Small intestine (tissue), 7 donors: Measurements from ENCODE around the gene TAP1. TPM values are rescaled to one million over a fixed set of nuclear protein-coding genes. Genes with fewer than 3 reads are reported as not detected.
A peak's percentile ranks its signal among the peaks of the same experiment; 100 is the strongest.

ENCODE experiments used
- DNase-seq, 2 donors: peaks; one replicate each; pipeline versions ENCODE4 v3.0.0 to v3.0.0-alpha.2; 2013
- FAIRE-seq: peaks from 2 replicates; lab custom pipeline; 2012; peaks lifted over from hg19 to GRCh38; lab: Jason Lieb, UNC
- H3K27ac ChIP-seq, 3 donors: one replicate each; pipeline ENCODE4 v1.5.1; 2013; ENCODE audit warnings: low read length in 2 of 3, mild to moderate bottlenecking in 2 of 3, control low read depth in 1 of 3, inconsistent platforms in 1 of 3, low read depth in 1 of 3, moderate library complexity in 1 of 3
- H3K27me3 ChIP-seq, 3 donors: one replicate each; pipeline ENCODE4 v1.6.1; 2013; ENCODE audit warnings: low read length in 3 of 3, inconsistent platforms in 1 of 3; ENCODE audit not compliant: control insufficient read depth in 3 of 3, insufficient read depth in 3 of 3
- H3K36me3 ChIP-seq, 3 donors: one replicate each; pipeline ENCODE4 v1.6.1; 2013; ENCODE audit warnings: low read length in 3 of 3, inconsistent platforms in 1 of 3, low read depth in 1 of 3, mild to moderate bottlenecking in 1 of 3, moderate library complexity in 1 of 3; ENCODE audit not compliant: control insufficient read depth in 3 of 3, insufficient read depth in 2 of 3
- H3K4me1 ChIP-seq, 3 donors: one replicate each; pipeline ENCODE4 v1.6.1; 2013; ENCODE audit warnings: low read length in 2 of 3, inconsistent platforms in 1 of 3, low read depth in 1 of 3, mild to moderate bottlenecking in 1 of 3, moderate library complexity in 1 of 3; ENCODE audit not compliant: control insufficient read depth in 3 of 3, insufficient read depth in 2 of 3
- H3K4me3 ChIP-seq, 3 donors: one replicate each; pipeline ENCODE4 v1.5.1; 2013; ENCODE audit warnings: low read length in 3 of 3, control low read depth in 1 of 3, inconsistent platforms in 1 of 3, low read depth in 1 of 3, mild to moderate bottlenecking in 1 of 3, moderate library complexity in 1 of 3
- H3K9me3 ChIP-seq, 2 donors: one replicate each; pipeline ENCODE4 v1.6.1; 2013; ENCODE audit warnings: low read depth in 1 of 2, low read length in 1 of 2; ENCODE audit not compliant: control insufficient read depth in 2 of 2, insufficient read depth in 1 of 2
- WGBS, 3 donors: extraction: QIAGEN DNeasy Blood & Tissue Kit; methylation state at CpG; one replicate each; pipeline ENCODE4 v1.1.7; 2013; 5-methylcytosine and 5-hydroxymethylcytosine counted together
- polyA plus RNA-seq, 4 donors: library from polyadenylated mRNA; stranded (reverse) in 3 of 4; unstranded in 1 of 4; fragments of 200-250 nt in 3 of 4; fragments of 120-200 nt in 1 of 4; gene quantifications; one replicate each; pipeline versions ENCODE4 v1.2.1 to v1.2.3, GENCODE V29; 2013
- donor health status: healthy with polysubstance abuse.
- donor health status: control.
- donor health status: control.
- donor health status: Bipolar disorder and iron deficiency.
- donor health status: healthy.

TAP1 gene
- polyA plus RNA-seq, 4 donors: 20.2 to 157 (median 92.1) TPM

GRCh38 chr6:32833664-32834063 lies 19.8 kb downstream of the TAP1 start:
- Histone ChIP-seq H3K27ac (no peak overlapping the region), H3K4me1 (peaks cover 0 to 5% (median 2%) of the 10 kb centered on the region in 3 donors), H3K36me3 (peaks cover 10 to 39% (median 29%) of the 10 kb centered on the region in 3 donors), H3K9me3 (no peaks in the 10 kb centered on the region), H3K4me3 (no peak overlapping the region), H3K27me3 (no peaks in the 10 kb centered on the region)
- DNase-seq (no peak), FAIRE-seq (no peak)
- WGBS, 3 donors: 81 to 87% (median 84%) methylated on average over 5 of the region's 5 CpGs

DNA sequence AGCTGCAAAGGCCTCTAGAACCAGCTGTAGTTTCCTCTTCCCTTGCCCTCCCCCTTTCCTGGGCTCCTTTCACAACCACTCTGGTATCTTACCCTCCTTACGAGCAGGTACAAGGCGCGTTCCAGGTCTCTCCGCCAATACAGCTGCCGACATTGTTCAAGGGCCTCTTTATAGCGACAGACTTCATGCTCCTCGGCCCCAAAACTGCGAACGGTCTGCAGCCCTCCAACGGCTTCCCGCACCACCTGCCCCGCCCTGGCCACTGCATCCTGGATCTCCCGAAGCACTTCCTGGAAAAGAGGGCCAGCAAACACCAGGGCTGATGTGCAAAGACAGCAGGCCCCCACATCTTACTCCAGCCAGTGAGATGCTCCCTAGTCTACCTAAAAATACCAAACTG lies 21.0 kb downstream of the TAP1 start:
- peaks cover 13 to 40% (median 31%) of the 10 kb centered on the region in 3 donors for H3K36me3 ChIP-seq
- no peak for DNase-seq
- H3K4me1 ChIP-seq: peaks cover 0 to 2% (median under 1%) of the 10 kb centered on the region in 3 donors
- no peak overlapping the region for H3K4me3 ChIP-seq
- H3K27me3 ChIP-seq: no peaks in the 10 kb centered on the region
- no peak overlapping the region for H3K27ac ChIP-seq
- 84 to 91% (median 85%) methylated on average over 13 of the region's 13 CpGs for WGBS, 3 donors
- no peak for FAIRE-seq
- H3K9me3 ChIP-seq: no peaks in the 10 kb centered on the region

DNA sequence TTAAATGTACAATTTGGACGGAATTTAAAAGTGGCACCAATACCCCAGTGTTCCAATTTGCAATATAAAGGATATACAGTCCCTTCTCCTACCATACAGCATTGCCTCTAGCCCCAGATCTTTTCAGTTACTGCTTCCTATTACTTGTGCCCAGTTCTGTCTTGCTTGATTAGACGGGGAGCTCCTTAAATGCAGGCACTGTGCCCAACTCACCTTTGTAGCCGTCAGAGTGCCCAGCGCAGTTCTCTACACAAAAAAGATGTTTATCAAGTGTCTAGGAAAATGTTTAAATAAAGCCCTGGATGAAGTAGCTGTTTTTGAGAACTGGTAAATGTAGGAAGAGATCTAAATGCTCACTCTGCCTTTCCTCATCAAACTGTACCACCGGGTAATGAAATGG lies 22.6 kb downstream of the TAP1 start:
- WGBS, 3 donors: 84 to 93% (median 88%) methylated on average over 5 of the region's 5 CpGs
- Histone ChIP-seq H3K9me3 (no peaks in the 10 kb centered on the region), H3K4me1 (no peaks in the 10 kb centered on the region), H3K36me3 (peaks cover 13 to 39% (median 31%) of the 10 kb centered on the region in 3 donors), H3K4me3 (no peak overlapping the region), H3K27ac (no peak overlapping the region), H3K27me3 (no peaks in the 10 kb centered on the region)
- no peak for FAIRE-seq
- DNase-seq: no peak

DNA sequence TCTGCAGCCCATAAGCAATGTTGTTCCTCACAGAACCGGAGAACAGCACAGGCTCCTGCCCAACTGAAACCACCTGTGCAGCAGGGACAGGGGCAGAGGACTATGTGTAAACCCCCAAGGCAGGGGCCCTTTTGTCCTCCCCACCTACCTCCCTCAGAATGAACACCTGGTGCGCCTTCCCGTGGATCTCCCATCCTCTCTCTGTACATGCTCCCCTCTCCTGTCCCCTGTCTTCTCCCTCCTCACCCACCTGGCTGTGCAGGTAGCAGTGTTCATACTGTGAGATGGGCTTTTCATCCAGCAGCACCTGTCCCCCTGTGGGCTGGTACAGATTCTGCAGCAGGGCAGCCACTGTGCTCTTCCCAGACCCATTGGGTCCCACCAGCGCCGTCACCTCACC lies 23.5 kb downstream of the TAP1 start:
- WGBS, 3 donors: 90 to 97% (median 96%) methylated on average over 5 of the region's 5 CpGs

DNA sequence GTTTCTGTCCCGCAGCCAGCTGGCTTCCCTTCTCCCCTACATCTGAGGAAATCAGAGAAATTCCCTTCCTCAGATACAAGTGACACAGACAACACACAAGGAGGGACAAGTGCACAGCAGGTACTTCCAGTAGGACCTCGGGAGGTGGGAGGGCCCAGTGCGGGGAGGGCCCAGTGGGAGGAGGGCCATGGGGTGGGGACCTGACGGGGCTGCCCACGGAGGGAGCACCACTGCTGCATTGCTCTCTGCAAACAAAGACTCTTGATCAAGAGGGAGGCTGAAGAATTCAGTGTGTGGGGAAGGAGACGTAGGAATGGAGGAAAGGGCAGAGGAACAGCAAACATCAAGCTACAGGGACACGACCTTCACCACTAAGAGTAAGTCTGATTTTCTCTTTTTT lies 24.0 kb downstream of the TAP1 start:
- no peak for FAIRE-seq
- Histone ChIP-seq H3K4me3 (no peak overlapping the region), H3K27ac (no peak overlapping the region), H3K36me3 (peaks cover 13 to 28% (median 23%) of the 10 kb centered on the region in 3 donors), H3K9me3 (no peaks in the 10 kb centered on the region), H3K4me1 (no peaks in the 10 kb centered on the region), H3K27me3 (no peaks in the 10 kb centered on the region)
- 73 to 81% (median 73%) methylated on average over 7 of the region's 7 CpGs for WGBS, 3 donors
- DNase-seq: no peak

More for the DNA sequence above, 23.5 kb downstream of the TAP1 start:
- no peak overlapping the region for H3K27ac ChIP-seq
- H3K27me3 ChIP-seq: no peaks in the 10 kb centered on the region
- no peaks in the 10 kb centered on the region for H3K4me1 ChIP-seq
- H3K4me3 ChIP-seq: no peak overlapping the region
- DNase-seq (no peak), FAIRE-seq (no peak)
- H3K9me3 ChIP-seq: no peaks in the 10 kb centered on the region
- H3K36me3 ChIP-seq: peaks cover 13 to 33% (median 24%) of the 10 kb centered on the region in 3 donors

DNA sequence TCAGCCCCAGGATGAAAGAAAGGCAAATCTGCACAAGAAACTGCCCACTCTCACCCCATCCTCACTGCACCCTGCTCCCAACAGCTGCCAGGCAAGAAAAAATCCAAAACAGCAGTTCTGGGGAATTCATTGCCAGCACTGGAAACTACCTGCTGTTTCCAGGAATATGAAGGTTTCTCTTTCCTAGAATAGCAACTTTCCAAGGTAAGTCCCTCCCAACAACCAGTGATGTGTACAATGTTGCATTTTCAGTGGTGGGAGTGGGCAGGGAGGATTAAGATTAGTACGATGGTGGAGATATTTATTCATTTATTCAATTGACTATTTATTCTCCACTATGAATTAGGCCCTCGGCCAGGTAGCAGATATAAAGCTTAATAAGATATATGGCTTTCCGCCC lies 26.5 kb downstream of the TAP1 start:
- H3K36me3 ChIP-seq: peaks cover 13 to 22% (median 19%) of the 10 kb centered on the region in 3 donors
- no peak overlapping the region for H3K27ac ChIP-seq
- H3K27me3 ChIP-seq: no peaks in the 10 kb centered on the region
- 57 to 69% (median 57%) methylated on average over 3 of the region's 3 CpGs for WGBS, 3 donors
- DNase-seq: no peak
- no peaks in the 10 kb centered on the region for H3K4me1 ChIP-seq
- FAIRE-seq: no peak
- no peaks in the 10 kb centered on the region for H3K9me3 ChIP-seq
- no peak overlapping the region for H3K4me3 ChIP-seq

DNA sequence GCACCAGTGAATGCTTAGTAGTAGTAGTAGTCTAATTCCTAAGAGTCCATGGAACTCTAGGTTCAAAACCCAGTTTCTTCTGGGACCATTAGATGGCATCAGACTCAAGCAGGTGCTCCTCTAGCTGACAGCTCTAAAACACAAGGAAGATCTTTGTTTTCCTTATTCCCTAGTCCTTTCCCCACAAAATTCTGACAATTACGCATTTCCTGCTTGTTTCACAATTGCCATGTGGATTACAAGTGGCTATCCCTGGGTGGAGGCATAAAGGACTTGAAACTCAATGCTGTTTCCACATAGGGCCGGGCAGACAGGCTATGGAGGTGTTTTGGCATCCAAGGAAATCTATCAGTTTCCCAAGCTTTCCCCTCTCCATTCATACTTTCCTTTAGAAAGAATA lies 27.5 kb downstream of the TAP1 start:
- FAIRE-seq: no peak

GRCh38 chr6:32819729-32820128 lies 33.8 kb downstream of the TAP1 start:
- DNase-seq (no peak), FAIRE-seq (no peak)
- Histone ChIP-seq H3K27ac (no peak overlapping the region), H3K27me3 (peaks cover 0 to 5% (median 0%) of the 10 kb centered on the region in 3 donors), H3K9me3 (no peaks in the 10 kb centered on the region), H3K4me1 (no peaks in the 10 kb centered on the region), H3K36me3 (no peaks in the 10 kb centered on the region), H3K4me3 (no peak overlapping the region)
- 70 to 75% (median 72%) methylated on average over 3 of the region's 3 CpGs for WGBS, 3 donors

More for the DNA sequence above, 27.5 kb downstream of the TAP1 start:
- Histone ChIP-seq H3K9me3 (no peaks in the 10 kb centered on the region), H3K4me3 (no peak overlapping the region), H3K27me3 (no peaks in the 10 kb centered on the region), H3K27ac (peak overlapping the region in 1 of 3 donors; percentile 8), H3K4me1 (no peaks in the 10 kb centered on the region), H3K36me3 (peaks cover 13 to 19% (median 17%) of the 10 kb centered on the region in 3 donors)
- WGBS, 3 donors: 28 to 43% (median 37%) methylated on average over 2 of the region's 2 CpGs
- peak; percentile 52 to 55 for DNase-seq

DNA sequence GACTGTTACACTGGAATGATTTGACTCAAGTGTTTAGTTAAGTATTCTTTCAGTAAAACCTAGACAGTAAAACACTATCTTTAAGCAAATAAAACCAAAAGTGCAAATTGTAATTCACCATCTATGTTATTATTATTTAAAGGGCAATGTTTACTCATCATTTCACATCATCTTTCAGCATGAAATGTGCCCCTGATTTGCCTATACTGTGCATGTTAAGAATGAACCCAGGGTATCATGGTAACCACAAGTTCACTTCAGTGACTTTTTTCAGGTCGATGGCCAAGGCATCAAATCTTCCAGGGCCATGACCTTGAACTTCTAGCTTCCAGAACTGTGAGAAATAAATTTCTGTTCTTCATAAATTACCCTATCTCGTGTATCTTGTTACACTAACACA lies 34.6 kb downstream of the TAP1 start:
- H3K9me3 ChIP-seq: no peaks in the 10 kb centered on the region
- no peak overlapping the region for H3K27ac ChIP-seq
- 63 to 70% (median 63%) methylated on average over 2 of the region's 2 CpGs for WGBS, 3 donors
- DNase-seq: no peak
- no peaks in the 10 kb centered on the region for H3K4me1 ChIP-seq
- H3K4me3 ChIP-seq: no peak overlapping the region
- no peak for FAIRE-seq
- H3K27me3 ChIP-seq: peaks cover 0 to 5% (median 0%) of the 10 kb centered on the region in 3 donors
- H3K36me3 ChIP-seq: no peaks in the 10 kb centered on the region
